Suprapubic skin (tissue), 4 donors: Measurements from ENCODE around the gene NME3. TPM values are rescaled to one million over a fixed set of nuclear protein-coding genes. Genes with fewer than 3 reads are reported as not detected.

ENCODE experiments used
- DNase-seq, 2 donors: peaks; one replicate each; pipeline ENCODE4 v3.0.0-alpha.2; 2019; ENCODE audit warnings: low spot score in 2 of 2
- H3K27ac ChIP-seq: fragments of 200-600 bp; sonication (generic); one replicate; pipeline ENCODE4 v1.5.1; 2019
- H3K27me3 ChIP-seq: fragments of 200-600 bp; sonication (generic); one replicate; pipeline ENCODE4 v1.5.1; 2019
- H3K36me3 ChIP-seq: fragments of 200-600 bp; sonication (generic); one replicate; pipeline ENCODE4 v1.5.1; 2019
- H3K4me1 ChIP-seq: fragments of 200-600 bp; sonication (generic); one replicate; pipeline ENCODE4 v1.5.1; 2019
- H3K4me3 ChIP-seq: fragments of 200-600 bp; sonication (generic); one replicate; pipeline ENCODE4 v1.5.1; 2019; ENCODE audit warnings: mild to moderate bottlenecking
- H3K9me3 ChIP-seq: fragments of 200-600 bp; sonication (generic); one replicate; pipeline ENCODE4 v1.5.1; 2019
- EP300 ChIP-seq: sonication (generic); formaldehyde crosslinking; IDR thresholded peaks from one replicate; pipeline ENCODE4 v1.6.1; 2017; ENCODE audit warnings: antibody characterized with exemption
- POLR2A ChIP-seq, 2 donors: fragments of 450-650 bp; IDR thresholded peaks; one replicate each; pipeline ENCODE4 v1.6.1; 2017; ENCODE audit warnings: antibody characterized with exemption in 2 of 2, mild to moderate bottlenecking in 2 of 2, moderate library complexity in 2 of 2
- POLR2AphosphoS5 ChIP-seq, 3 donors: sonication (generic); formaldehyde crosslinking; IDR thresholded peaks; one replicate each; pipeline ENCODE4 v1.6.1; 2017; ENCODE audit warnings: antibody characterized with exemption in 3 of 3
- WGBS: methylation state at CpG from one replicate; pipeline ENCODE4 v1.1.5; 2018; 5-methylcytosine and 5-hydroxymethylcytosine counted together
- total RNA-seq, 4 donors: library from RNA; depleted of rRNA; stranded (reverse); fragments of >200 nt; gene quantifications; one replicate each; pipeline ENCODE4 v1.1.0, GENCODE V29; 2016
- TF ChIP-seq, protein P1 (sequence below), 2 donors: fragments of 200-600 bp in 1 of 2; fragments of 450-650 bp in 1 of 2; sonication (generic) in 1 of 2; IDR thresholded peaks; one replicate each; pipeline ENCODE4 v1.5.1; 2016 to 2019; ENCODE audit warnings: antibody characterized with exemption in 2 of 2, mild to moderate bottlenecking in 1 of 2, moderate library complexity in 1 of 2

The NME3 gene
- total RNA-seq, 4 donors from 2014 or later: 76.9 to 115 (median 103) TPM

- WGBS: 83% methylated on average over 21 of the region's 26 CpGs
- DNase-seq: no peak
- H3K4me3 ChIP-seq: no peak overlapping the region
- H3K27ac ChIP-seq: no peak overlapping the region
- TF ChIP-seq, protein P1, sequence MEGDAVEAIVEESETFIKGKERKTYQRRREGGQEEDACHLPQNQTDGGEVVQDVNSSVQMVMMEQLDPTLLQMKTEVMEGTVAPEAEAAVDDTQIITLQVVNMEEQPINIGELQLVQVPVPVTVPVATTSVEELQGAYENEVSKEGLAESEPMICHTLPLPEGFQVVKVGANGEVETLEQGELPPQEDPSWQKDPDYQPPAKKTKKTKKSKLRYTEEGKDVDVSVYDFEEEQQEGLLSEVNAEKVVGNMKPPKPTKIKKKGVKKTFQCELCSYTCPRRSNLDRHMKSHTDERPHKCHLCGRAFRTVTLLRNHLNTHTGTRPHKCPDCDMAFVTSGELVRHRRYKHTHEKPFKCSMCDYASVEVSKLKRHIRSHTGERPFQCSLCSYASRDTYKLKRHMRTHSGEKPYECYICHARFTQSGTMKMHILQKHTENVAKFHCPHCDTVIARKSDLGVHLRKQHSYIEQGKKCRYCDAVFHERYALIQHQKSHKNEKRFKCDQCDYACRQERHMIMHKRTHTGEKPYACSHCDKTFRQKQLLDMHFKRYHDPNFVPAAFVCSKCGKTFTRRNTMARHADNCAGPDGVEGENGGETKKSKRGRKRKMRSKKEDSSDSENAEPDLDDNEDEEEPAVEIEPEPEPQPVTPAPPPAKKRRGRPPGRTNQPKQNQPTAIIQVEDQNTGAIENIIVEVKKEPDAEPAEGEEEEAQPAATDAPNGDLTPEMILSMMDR (IDR thresholded peaks at IDR 0.05): no peak
- TF ChIP-seq EP300: no peak
- TF ChIP-seq POLR2AphosphoS5 (IDR thresholded peaks at IDR 0.05): no peak
- TF ChIP-seq POLR2A (IDR thresholded peaks at IDR 0.05): no peak
- peaks cover 65% of the 10 kb centered on the region for H3K4me1 ChIP-seq
- H3K36me3 ChIP-seq: peaks cover 35% of the 10 kb centered on the region
- H3K27me3 ChIP-seq: no peaks in the 10 kb centered on the region
- no peaks in the 10 kb centered on the region for H3K9me3 ChIP-seq
These were observed 13.9 kb upstream of the NME3 start for GRCh38 chr16:1784977-1785845.

GRCh38 chr16:1782408-1783264 is 11.3 kb upstream of the NME3 start, which contains the start of the genes NUBP2 and SPSB3:
TSS of gene NUBP2 (plus strand) at chr16:1782960. CDS start at chr16:1783021, 61 bp downstream.
TSS of gene SPSB3 (minus strand) at chr16:1782571. CDS start at chr16:1781483, 1,088 bp downstream.
- DNase-seq: peak; percentile 100
- 0% methylated on average over 2 of the region's 102 CpGs for WGBS
- Histone ChIP-seq H3K36me3 (peaks cover 40% of the 10 kb centered on the region), H3K27ac (peak within 1 kb of the TSS; percentile 92), H3K4me3 (peak within 1 kb of the TSS; percentile 79), H3K9me3 (no peaks in the 10 kb centered on the region), H3K4me1 (peaks cover 47% of the 10 kb centered on the region), H3K27me3 (no peaks in the 10 kb centered on the region)
- TF ChIP-seq POLR2A (IDR thresholded peaks at IDR 0.05) (peak in 1 of 2 donors; percentile 46), EP300 (no peak), POLR2AphosphoS5 (IDR thresholded peaks at IDR 0.05) (peak in 2 of 3 donors; percentile 22 to 96)
- TF ChIP-seq, protein P1 (IDR thresholded peaks at IDR 0.05): no peak

DNA sequence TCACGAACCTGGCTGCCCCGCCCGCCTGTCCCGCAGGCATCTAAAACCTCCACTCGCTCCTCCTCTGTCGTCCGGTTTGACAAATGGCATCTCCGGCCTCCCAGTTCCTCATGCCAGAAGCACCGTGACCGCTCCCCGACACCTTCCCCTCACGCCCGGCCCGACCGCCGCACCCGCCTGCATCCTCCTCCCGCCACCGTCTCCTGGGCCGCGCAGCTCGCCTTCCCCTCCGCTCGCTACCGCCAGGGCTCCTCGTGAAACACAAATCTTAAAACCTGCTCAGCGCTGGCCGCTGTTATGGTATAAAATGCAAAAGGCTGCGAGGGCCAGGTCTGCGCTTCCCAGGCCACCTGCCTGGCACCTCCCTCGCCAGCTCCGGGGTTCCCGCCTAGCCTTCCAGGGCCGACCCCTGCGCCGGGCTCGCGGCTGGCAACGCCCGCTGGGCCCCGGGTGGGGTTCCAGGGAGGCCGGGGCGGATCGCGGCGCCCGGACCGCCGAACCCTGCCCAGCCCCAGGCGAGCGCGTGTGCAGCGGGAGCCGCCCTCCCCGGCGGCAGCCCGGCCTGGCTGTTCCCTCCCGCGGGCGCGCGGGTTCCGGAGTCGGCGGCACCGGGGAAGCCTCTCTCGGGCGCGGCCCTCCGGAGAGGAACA is 10.5 kb upstream of the NME3 start:
- DNase-seq: no peak
- Histone ChIP-seq H3K9me3 (no peaks in the 10 kb centered on the region), H3K4me3 (peak overlapping the region; percentile 79), H3K27ac (peak overlapping the region; percentile 91), H3K27me3 (no peaks in the 10 kb centered on the region), H3K4me1 (peaks cover 45% of the 10 kb centered on the region), H3K36me3 (peaks cover 40% of the 10 kb centered on the region)
- TF ChIP-seq, protein P1 (IDR thresholded peaks at IDR 0.05): no peak
- TF ChIP-seq EP300: no peak
- no peak for TF ChIP-seq POLR2A (IDR thresholded peaks at IDR 0.05)
- TF ChIP-seq POLR2AphosphoS5 (IDR thresholded peaks at IDR 0.05): no peak
- WGBS: under 1% methylated on average over 34 of the region's 70 CpGs

DNA sequence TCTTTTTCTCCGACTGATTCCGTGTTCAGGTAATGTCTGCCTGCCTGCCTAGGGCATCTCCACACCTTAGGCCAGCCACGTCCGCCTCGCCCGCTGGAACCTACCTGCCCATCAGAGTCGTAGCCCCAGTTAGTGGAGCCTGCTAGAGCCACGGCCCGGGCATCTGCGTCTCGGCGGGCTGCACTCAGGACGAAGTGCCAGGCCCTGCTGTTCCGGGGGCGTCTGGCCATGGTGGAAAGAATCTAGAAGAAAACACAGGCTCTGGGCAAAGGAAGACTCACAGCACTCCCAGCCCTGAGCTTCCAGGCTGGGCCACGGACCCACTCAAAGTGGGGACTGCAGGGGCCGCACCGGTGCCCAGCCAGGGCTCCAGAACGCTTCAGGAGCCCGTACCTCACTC is 9.9 kb upstream of the NME3 start:
- no peak for DNase-seq
- no peaks in the 10 kb centered on the region for H3K9me3 ChIP-seq
- H3K27ac ChIP-seq: peak overlapping the region; percentile 91
- H3K27me3 ChIP-seq: no peaks in the 10 kb centered on the region
- H3K36me3 ChIP-seq: peaks cover 41% of the 10 kb centered on the region
- WGBS: 61% methylated on average over 20 of the region's 20 CpGs
- H3K4me1 ChIP-seq: peaks cover 43% of the 10 kb centered on the region
- TF ChIP-seq EP300 (no peak), POLR2A (IDR thresholded peaks at IDR 0.05) (no peak), POLR2AphosphoS5 (IDR thresholded peaks at IDR 0.05) (no peak)
- TF ChIP-seq, protein P1 (IDR thresholded peaks at IDR 0.05): no peak
- peak overlapping the region; percentile 79 for H3K4me3 ChIP-seq
